Hematopoietic multipotent progenitor cell treated with erythropoietin and hydrocortisone succinate and interleukin-3 and kit ligand, for 4 days (in vitro differentiated cells): ENCODE results near the gene C2CD4D.

Experiments
- DNase-seq: peaks from one replicate; pipeline ENCODE4 v3.0.0-alpha.2; 2015

Gene C2CD4D

GRCh38 chr1:151832318-151832980 is 7.2 kb downstream of the C2CD4D start:
- DNase-seq: no peak

- DNase-seq: no peak
Measured at GRCh38 chr1:151831605-151832004, 8.0 kb downstream of the C2CD4D start, which contains the start of gene RORC. Gene RORC, minus strand, starts transcription at chr1:151831802. Its CDS starts 38 bp downstream, at chr1:151831764.

GRCh38 chr1:151831256-151831591 is 8.4 kb downstream of the C2CD4D start:
- no peak for DNase-seq

DNA sequence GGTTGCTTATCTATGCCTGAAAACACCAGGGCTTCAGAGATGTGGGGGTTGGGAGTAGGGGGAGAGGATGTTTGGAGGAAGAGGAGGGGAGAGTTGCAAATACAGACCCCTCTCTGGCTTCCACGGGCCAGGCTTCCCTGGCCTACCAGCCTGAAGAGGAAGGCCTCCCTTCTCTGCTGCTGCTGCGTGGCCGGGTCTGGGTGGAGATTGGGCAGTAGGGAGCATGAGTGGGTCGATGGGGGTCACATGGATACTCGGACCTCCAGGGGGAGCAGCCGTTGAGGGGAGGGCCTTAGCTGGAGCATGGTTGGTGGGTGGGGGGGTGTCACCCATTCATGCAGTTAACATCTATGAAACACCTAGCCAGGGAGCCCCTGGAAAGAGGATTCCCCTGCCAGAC is 9.6 kb downstream of the C2CD4D start:
- DNase-seq: no peak

- DNase-seq: no peak
Measured at GRCh38 chr1:151829352-151830046, 10.1 kb downstream of the C2CD4D start.

DNA sequence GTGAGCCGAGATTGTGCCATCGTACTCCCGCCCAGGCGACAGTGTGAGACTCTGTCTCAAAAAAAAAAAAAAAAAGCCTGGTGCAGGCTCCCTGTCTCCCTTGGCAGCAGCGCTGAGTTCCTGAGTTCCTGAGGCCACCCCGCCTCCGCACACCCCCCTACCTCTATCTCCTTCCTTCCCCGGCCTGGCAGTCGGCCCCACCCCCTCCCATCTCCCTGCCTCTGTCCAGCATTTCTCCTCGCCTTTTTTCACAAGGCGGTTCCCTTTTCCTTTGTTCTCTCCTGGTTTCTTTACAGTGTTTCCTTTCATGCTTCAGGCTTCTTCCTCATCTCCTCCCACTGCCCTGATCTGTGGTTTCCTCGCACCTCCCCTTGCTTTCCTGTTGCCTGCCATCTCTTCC is 10.7 kb downstream of the C2CD4D start:
- DNase-seq: peak; percentile 51

DNA sequence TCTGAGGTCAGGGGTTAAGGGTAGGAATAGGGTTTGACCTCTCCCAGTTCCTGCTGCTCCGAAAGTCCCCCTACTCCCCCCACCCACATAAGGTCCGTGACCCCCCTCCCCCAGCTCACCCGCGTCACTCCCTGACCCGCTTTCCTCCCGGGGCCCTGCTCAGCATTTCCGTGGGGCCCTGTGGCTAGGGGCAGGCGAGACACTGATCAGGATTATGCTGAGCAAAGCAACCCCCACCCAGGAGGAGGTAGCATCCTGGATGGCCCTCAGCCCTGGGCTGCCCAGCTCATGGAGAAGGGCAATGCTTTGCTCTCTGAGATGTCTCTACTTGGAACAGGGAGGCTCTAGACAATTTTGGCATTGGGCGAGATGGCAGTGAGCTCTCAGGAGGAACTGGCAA is 11.8 kb downstream of the C2CD4D start:
- DNase-seq: no peak

GRCh38 chr1:151825751-151826660 is 13.6 kb downstream of the C2CD4D start:
- DNase-seq: no peak

DNA sequence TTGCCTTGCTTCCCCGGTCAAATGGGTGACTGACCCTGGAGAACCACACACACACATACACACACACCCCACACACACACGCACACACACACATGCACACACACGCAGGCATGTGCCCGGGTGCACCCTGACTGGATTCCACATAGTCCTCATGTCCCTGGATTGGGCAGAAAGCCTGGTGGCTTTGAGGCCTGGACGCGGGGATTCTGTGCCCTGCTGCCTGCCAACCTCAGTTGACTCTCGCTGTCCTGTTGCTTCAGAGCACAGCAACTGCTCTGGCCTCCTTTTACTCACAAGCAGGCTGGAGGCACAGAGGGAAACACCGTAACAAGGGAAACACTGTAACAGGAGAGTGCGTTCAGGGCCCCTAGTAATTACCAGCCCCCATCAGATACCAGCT is 14.4 kb downstream of the C2CD4D start:
- DNase-seq: no peak

DNA sequence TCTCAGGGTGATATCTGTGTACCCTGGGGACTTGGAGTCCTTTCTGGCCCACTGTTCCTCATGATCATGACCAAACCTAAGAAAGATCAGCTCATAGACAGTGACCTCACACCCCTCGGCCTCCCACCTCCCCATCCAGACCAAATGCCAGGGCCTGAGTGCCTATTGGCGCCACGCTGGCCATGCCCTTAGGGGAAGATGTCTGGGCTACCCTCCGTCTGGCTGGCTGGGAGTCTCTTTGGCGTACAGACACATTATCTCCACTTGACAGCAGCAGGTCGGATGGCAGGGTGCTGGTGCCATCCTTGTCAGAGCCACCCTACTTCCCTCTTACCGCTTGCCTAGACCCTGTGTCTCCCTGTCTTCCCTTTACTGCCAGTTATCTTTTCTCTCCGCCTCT is 16.4 kb downstream of the C2CD4D start:
- DNase-seq: no peak

- DNase-seq: no peak
Measured at GRCh38 chr1:151822404-151822803, 17.2 kb downstream of the C2CD4D start.

- peak; percentile 48 for DNase-seq
Measured at GRCh38 chr1:151820940-151821339, 18.7 kb downstream of the C2CD4D start.

DNA sequence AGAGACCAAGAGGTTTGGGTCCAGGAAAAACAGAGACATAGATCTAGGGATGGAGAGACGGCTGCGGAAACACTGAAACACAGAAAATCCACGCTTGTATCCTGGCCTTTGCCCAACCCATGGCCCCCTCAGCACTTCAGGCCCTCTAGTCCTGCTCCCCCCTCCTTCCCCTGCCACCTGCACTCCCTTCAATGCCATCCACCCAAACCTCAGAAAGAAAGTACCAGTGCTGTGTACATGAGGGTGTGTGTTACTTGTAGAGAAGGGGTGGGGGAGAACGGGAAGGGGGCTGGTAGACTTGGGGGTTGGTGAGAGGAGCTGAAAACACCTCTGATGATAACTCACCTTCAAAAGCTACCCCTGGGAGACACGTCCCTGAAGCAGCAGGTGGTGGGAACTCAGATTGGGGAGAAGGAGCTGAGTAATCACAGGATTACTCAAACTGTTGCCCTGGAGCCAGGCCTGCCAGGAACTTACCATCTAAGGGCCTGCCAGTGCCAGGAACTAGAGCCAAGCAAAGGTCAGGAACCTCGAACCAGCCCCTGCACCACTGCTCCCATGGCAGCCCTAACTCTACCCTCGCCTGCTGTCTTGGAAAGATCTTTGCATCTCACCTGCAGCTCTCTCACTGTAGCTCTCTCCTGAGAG is 19.5 kb downstream of the C2CD4D start:
- DNase-seq: no peak

DNA sequence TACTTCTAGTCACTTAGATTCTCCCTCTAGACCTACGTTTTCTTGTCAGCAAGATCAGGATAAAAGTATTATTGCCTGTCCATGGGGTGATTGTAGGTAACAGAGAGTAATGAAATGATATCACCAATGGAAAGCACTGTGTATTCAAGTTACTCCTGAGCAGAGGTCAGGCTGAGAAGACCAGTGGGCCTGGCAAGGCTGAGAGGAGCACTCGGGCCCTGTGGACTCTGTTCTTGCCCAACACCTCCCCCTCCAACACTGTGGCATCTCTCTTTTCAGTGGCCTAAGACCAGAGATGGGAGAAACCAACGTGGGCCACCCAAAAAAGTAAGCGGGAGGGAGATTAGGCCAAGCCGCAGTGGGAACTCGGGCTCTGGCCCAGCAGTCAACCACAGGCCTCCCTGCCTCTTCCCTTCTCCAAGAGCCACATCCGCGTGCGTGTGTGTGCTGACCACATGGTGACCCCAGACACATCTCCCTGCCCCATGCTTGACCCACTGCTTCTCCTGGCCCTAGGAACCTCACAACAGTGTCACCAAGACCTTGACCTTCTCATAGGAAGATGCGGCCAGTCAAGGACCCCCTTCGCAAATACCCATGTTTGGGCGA is 20.3 kb downstream of the C2CD4D start:
- DNase-seq: no peak

GRCh38 chr1:151817353-151817730 is 22.3 kb downstream of the C2CD4D start:
- no peak for DNase-seq

DNA sequence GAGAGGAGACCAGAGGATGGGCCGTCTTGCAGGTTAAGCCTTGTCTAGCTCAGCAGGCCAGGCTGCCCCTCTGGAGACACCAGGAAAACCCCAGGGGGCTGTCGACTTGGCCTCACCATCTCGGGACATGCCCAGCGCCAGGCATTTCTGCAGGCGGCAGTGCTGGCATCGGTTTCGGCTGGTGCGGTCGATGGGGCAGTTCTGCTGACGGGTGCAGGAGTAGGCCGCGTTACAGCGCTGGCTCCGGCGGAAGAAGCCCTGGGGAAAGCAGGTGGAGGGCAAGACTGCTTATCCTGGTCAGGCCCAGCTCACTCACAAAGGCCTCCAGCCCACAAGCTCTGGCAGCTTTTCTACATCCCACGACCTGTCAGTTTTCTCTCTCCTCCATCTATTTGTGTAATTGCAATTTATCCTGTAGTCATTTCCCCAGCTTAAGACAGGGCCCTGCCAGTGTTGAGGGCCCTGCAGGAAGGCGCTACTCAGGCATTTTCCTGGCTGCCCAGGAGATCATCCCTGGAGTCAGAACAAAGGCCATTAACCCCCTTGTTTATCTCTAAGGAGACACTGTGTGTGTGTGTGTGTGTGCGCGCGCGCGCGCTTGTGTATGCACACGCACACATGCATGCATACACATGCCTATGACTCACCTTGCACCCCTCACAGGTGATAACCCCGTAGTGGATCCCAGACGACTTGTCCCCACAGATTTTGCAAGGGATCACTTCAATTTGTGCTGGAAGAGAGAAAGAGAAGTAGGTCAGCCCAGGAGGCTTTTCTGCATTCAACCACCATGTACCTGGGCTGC is 22.9 kb downstream of the C2CD4D start:
- no peak for DNase-seq

- DNase-seq: no peak
Measured at GRCh38 chr1:151815716-151816327, 23.8 kb downstream of the C2CD4D start.

DNA sequence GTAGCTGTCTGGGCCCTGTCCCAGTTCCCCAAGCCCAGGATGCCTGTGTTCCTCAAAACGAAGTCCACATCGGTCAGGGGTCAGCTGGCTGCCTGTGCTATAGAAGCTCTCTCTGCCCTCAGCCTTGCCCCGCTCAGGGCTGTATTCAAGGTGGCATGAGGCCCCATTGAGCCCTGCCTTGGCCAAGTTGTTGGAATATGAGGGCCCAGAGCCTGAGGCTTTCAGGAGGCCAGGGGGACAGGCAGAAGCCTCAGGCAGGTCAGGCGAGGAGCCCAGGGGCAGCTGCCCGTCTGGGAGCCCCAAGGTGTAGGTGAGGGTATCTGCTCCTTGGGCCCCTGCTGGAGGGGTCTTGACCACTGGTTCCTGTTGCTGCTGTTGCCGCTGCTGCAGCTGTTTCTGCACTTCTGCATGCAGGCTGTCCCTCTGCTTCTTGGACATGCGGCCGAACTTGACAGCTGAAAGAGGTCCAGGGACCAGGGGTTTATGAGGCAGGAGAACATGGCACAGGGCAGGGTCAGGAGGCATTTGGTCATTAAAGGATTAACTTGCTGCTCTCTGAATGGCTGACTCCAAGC is 24.6 kb downstream of the C2CD4D start:
- DNase-seq: no peak

GRCh38 chr1:151814426-151814825 is 25.2 kb downstream of the C2CD4D start:
- no peak for DNase-seq

GRCh38 chr1:151813271-151813977 is 26.2 kb downstream of the C2CD4D start:
- no peak for DNase-seq
